GM20431 (cell line): ENCODE data around the gene ACO2.

ENCODE experiments used
- in situ Hi-C: fragments of 300-500 bp; cut with MseI, MboI; formaldehyde crosslinking; loops from one replicate; pipeline ENCODE4 v1.15.0; 2020; ENCODE audit warnings: low sequenced_read_pairs; ENCODE audit not compliant: unreplicated experiment

The ACO2 gene

DNA sequence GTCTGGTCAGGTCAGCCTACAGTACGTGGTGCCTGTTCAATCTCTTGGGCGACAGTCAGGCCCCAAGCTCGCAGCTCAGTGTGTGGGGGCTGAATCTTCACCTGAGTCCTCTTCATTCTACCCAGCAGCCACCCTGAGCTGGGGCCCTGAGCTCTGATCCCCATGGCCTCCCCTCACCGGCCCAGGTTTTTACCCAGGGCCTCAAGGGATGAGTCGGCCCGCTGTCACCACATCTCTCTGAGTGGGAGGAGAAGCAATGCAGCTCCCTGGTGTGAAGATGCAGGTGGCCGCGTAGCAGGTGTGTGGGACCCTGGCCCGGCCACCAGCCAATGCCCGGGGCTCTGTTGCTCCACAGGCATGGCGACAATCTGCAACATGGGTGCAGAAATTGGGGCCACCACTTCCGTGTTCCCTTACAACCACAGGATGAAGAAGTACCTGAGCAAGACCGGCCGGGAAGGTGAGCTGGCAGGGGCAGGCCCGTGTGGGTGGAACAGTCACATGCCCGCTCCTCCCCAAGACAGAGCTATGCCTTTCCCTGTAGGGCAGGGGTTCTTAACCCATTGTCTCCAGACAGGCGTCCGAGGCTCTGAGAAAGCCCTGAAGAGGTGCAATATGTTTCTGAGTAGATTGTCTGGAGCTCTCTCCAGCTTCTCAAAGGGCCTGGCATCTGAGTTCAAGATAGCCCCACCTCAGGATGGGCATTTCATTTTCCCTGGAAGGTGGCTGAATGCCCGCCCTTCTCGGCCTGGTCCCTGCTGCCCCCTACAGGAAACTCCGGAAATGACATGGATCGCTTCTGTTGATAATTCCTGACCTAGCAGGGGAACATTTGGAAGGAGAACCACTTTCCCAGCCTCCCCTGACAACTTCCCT, 48.5 kb downstream of the ACO2 start:
- in situ Hi-C loops = loop anchor here (10.0 kb wide), 1 partner anchor 113 kb away; no protein-coding TSS in a partner anchor

DNA sequence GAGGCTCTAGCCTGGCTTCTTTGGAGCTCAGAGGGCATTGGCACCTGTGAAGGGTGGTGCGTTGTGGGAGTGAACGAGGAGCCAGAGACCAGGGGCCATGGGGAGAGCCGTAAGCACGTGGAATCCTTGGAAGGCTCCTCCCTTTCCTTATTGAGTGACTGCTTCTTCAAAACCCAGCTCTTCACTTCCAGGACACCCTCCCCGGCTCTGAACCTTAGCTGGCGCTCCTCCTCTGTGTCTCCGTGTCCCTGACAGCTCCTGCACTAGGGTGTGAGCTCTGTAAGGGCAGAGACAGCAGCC, 49.1 kb downstream of the ACO2 start:
- in situ Hi-C loops = loop anchor here (10.0 kb wide), 1 partner anchor 113 kb away; no protein-coding TSS in a partner anchor

DNA sequence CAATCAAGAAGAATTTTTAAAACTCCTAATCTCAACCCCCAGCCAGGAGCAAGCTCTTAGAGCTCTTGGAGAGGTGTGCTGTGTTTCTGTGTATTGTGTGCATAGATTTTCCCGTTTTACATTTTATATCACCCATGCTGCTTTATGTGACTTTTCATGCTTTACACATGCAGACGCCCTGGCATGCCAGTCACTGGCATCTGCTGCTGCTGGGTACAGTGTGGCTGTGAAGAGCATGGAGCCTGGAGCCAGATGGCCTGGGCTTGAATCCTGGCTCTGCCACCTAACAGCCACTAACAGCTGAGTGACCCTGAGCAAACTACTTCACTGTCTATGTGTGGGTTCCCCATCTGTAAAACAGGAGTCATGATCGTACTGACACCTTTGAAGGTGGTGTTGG, 52.2 kb downstream of the ACO2 start:
- in situ Hi-C loops = no loop called here

DNA sequence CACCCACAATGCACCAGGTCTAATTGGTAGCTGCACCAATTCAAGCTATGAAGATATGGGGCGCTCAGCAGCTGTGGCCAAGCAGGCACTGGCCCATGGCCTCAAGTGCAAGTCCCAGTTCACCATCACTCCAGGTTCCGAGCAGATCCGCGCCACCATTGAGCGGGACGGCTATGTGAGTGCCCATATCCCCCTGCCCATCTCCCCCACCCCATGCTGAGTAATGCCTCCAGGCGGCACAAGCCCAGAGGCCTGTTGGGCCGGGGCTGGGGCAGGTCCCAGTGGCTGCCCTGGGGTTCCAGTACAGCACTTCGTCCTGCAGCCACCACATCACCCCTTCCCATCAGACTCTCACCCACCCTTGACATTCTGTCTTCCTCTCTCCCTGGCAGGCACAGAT, 53.9 kb downstream of the ACO2 start:
- in situ Hi-C loops = no loop called here

DNA sequence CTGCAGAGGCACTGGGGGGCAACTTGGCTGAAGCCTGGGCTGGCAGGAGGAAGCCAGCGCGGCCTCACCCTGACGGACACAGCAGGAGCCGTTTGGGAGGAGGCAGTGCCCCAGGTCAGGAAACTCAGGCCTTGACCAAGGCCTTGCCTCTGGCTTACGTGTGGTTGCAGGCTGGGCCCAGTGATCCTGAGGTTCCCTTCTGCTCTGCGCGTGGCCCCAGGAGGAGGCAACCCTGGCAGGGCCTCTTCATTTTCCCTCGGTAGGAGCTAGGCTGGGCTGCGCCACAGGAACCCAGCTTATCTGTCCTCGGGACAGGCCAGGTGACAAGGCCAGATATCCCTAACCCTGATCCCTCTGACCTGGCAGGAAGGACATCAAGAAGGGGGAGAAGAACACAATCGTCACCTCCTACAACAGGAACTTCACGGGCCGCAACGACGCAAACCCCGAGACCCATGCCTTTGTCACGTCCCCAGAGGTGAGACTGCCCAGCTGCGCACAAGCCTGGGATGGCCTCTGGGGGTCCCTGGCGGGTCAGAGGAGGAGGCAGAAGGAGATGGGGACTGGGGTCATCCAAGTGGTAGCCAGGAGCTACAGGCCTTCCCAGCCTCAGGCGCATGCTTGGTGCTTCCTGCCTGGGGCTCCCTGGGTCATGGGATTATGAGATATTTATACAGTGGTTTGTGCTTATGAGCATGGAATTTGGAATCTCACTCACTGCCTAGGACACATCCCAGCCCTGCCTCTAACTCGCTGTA, 54.7 kb downstream of the ACO2 start:
- in situ Hi-C loops = no loop called here

DNA sequence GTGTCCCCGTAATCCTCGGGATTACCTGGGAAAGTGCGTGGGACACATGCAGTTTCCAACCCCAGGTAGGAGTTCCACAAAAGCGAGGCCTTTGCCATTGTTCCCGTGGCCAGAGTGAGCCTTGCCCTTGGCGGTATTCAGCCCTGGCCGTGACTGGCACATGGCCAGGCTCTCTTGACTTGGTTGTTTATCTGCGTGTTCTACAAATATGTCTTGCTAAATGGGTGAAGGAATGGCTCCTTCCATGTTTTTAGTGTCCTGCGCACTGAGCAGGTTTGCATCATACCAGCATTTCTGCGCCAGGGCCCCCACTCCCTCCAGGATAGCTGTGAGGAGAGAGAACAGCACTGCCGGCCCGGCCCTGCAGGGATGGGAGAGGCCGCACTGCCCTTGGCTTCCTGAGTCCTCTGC, 55.3 kb downstream of the ACO2 start:
- in situ Hi-C loops = no loop called here

DNA sequence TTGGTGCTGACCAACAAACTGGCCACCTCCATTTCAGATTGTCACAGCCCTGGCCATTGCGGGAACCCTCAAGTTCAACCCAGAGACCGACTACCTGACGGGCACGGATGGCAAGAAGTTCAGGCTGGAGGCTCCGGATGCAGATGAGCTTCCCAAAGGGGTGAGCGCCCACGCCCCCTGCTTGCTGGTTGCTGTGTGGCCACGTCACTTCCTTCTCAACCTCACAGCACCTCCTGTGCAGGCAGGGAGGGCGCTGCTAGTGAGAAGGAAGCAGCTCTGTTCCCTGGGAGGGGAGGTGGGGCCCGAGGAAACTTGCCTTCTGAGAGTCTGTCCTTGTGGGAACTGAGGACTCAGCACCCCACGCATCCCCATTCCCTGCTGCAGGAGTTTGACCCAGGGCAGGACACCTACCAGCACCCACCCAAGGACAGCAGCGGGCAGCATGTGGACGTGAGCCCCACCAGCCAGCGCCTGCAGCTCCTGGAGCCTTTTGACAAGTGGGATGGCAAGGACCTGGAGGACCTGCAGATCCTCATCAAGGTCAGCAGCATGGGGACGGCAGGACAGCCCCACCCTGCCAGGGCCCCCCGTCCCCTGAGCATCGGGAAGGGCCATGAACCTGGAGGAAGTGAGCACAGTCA, 56.0 kb downstream of the ACO2 start:
- in situ Hi-C loops = no loop called here

DNA sequence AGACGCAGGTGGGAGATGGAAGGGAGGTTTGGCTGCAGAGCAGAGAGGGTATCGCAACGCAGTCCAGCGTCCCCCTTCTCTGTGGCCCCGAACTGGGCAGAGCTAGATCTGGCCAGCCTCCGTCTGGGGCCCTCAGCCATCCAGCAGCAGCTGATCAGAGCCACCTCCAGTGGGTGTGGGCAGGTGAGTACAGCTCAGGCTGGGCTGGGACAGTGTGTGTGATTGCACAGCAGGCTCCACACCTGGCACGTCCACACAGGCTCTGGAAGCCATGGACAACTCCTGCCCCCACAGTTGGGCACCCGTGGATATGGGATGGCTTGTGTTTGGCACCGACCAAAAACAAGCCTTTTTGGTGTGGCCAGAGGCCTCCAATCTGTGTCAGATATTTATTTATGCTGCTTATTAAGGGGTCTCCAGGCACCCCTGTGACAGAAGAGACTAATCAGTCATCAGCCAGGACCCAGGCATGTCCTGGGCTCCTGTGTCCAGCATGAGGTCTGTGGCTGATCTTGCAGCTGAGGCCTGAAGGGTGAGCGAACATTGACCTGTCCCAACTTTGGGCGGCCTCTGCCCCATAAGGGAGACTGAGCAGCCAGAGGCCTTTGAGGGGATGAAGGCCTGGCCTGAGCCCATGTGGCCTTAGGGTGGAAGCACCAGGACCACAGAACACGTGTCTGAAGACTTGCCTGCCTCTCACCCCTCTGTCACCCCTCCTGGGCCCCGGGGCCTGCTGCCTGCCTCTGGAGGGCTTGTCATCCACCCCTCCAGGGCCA, 56.7 kb downstream of the ACO2 start:
- in situ Hi-C loops = no loop called here

DNA sequence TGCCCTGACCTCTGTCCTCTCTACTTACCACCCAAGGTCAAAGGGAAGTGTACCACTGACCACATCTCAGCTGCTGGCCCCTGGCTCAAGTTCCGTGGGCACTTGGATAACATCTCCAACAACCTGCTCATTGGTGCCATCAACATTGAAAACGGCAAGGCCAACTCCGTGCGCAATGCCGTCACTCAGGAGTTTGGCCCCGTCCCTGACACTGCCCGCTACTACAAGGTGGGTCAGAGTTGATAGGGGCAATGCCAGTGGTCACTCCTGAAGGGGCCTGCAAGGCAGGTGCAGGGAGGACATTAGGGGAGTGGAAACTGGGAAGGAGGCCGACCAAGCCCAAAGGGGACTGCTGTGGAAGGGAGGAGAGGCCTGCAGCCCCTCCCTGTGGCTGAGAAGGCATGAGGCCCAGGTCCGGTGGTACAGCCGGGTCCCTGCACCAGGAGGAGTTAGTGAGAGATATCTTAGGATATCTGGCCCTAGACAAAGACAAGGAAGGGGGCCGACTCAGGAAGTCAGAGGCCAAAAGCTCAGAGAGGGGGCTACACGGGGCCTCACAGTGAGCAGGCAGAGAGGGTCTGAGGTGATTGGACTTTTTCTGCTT, 57.4 kb downstream of the ACO2 start:
- in situ Hi-C loops = no loop called here

DNA sequence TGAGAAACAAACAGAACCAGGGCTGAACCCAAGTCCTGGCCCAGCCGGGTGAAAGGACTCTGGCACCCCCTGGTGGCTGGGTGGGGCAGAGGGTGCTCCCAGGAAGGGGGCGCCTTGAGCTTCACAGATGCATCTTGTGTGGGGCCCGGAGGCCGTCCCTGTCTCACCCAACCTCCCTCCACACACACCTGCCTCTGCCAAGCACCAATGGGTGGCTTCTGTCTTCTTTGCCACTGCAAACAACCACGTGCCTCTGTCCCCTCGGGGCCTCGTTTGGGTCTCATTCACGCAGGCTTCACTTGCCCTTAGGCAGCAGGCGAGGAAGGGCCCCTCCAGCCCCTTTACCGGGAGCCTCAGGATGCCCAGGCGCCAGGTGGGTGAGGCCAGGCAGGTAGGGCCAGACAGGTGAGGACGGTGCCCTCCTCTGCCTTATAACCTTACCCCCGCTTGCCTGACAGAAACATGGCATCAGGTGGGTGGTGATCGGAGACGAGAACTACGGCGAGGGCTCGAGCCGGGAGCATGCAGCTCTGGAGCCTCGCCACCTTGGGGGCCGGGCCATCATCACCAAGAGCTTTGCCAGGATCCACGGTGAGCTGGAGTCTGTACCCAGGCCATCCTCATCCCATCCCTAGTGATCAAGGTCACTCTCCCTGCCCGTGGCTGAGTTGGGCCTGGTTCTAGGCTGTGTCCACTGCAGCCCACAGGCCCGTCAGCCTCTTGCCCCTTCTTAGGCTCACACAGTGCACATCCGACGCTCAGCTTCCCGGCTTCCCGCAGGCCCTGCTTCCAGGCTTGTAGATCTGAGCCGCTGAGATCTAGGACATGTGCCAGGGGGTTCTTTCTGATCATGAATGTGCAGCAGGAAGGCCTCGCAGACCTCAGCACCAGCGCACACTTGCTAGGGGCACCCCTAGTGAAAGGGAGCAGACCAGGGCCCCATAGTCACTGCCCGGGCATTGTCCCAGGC, 58.2 kb downstream of the ACO2 start:
- in situ Hi-C loops = no loop called here

DNA sequence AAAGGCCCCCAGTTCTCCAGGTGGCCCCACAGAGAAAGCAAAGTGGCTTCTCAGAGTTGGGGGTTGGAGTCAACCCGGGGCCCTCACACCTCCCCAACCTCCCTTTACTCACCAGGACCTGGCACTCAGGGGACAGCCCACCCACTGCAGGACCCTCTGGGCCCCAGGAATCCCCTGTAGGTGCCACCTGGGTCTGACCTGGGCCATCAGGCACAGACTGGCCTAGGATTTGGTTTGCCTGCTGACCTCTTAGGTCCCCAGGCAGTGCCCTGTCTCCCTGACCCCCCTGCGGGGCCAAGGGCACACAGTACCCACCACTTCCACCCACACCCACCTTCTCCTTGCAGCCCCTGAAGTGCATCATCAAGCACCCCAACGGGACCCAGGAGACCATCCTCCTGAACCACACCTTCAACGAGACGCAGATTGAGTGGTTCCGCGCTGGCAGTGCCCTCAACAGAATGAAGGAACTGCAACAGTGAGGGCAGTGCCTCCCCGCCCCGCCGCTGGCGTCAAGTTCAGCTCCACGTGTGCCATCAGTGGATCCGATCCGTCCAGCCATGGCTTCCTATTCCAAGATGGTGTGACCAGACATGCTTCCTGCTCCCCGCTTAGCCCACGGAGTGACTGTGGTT, 59.3 kb downstream of the ACO2 start:
- in situ Hi-C loops = no loop called here

DNA sequence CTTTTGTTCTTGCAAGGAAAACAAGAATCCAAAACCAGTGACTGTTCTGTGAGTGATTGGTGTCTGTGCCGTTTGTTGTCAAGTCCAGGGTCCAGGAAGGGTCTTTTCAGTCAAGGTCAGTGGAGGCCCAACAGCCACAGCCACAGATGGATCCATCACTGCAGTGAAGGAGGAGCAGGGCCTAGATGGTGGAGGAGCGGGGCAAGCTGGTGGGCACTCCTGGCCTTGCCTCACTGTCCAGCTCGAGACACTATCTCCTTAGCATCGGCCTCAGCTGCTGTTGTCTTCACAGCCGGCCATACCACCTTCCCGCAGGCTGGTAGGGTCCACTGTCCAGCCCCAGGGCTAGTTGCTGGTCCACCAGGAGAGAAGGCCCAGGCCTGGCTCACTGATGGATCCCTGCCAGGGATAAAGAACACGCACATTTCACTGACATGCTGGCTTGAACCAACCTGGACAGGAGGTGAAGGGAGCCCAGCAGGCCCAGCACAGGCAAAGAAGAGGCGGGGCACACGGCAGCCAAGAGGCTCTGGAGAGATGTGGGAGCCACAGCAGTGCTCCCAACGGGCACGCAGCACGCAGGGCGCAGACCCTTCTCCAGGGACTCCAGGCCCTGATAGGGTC, 60.1 kb downstream of the ACO2 start:
- in situ Hi-C loops = no loop called here

DNA sequence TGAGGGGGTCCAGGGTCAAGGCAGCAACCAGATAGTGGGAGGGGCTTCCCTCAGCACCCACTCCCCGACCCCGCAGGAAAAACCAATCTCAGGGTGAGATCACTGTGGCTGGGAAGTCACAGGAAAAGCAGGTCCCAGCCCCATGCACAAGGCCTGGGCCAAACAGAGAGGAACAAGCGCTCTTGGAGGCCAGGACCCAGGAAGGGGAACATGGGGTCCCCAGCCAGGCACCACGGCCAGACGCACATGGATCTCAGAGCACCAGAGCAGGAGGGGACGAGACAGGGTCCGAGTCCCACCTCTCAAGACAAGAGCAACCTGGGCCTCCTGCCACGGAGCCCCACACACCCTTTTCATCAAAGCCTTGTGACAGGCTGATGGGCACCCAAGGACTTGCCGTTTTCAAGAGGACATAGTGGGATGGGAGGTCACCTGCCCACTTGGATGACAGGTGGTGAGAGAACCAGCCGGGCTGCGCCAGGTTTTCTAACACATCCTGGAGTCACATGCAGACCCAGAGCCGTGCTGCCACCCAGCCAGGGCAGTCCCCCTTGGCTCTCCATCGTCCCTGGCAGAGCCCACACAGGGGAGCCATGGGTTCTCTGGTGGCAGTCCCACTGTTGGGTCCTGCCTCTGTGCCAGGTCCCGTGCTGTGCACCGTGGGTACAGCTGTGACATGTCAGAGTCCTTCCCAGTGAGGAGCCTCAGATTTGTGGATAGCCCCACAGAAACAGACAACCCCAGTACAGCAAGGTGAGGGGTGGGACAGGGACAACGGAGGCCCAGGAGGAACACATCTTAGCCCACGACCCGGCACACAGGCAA, 62.2 kb downstream of the ACO2 start:
- in situ Hi-C loops = no loop called here

DNA sequence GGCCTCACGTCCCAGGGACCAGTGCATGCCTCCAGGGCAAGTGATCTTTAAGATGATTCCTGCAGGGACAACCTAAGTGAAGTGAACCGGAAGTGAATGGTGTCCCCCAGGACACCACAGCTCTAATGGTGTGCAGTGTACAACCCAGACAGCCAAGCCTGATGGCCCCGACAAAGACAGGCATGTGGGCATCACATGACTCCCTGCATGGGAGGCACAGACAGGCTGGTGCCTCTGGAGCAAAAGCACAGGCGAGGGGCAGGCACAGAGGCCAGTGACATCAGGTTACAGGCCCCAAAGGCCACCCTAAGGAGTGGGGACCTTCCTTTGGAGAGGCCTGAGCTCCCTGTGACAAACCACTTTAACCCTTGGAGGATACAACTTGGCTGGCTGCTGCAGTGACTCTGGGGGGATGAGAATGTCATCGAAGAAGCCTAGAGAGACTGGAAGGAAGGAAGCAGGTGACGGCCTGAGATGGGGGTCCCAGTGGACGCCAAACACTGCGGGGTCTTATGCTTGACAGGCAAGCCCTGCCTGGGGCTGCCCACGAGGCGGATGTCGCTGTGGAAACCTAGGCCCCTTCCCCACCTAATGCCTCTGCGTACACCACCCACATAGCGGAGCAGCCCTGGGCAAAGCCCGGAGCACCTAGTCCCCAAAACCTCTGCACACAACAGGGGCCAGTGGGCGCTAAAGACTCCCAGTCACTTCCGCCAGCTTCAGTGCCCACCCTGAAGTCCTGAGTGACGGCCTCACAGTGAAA, 63.0 kb downstream of the ACO2 start:
- in situ Hi-C loops = no loop called here

DNA sequence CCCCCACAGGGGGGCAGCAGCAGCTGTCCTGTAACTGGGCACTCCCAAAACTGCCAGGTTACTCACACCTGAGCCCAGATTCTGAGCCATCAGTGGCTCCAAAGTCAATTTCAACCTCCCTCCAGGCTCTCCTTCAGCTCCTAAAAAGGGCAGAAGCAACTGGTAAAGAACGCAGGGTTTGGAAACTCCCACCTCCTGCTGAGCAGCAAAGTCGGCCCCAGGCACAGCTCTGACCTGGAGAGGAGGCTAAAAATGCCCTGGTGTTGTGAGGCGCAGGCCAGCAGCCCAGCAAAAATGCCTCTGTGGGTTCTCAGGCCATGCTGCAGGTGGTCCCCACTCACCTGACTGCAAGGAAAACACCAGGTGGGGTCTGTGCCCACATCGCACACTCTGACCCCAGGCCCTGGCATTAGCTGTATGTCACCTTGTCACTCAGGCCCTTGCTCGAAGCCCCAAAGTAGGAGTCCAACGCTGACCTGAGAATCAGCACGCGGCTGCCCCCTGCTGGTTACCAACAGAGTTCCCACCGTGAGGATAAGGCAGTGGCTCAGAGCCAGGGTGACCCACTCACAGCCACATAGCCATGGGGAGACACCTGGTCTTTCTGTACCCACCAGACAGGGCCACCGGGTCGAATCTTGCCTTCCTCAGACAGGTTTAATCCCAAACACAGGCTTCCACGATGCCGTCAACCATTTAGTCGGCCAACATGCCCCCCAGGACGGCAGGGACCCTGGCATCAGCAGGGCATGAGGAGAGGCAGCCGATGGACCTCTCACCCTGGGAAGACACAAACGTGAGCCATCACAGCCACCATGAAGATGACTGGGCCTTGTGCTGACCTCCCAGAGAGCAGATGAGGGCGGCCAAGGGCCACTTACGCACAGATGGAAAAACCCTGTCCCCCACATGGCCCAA, 64.2 kb downstream of the ACO2 start:
- in situ Hi-C loops = no loop called here
